ENCODE results near the gene TTC21B.

Gene TTC21B

DNA sequence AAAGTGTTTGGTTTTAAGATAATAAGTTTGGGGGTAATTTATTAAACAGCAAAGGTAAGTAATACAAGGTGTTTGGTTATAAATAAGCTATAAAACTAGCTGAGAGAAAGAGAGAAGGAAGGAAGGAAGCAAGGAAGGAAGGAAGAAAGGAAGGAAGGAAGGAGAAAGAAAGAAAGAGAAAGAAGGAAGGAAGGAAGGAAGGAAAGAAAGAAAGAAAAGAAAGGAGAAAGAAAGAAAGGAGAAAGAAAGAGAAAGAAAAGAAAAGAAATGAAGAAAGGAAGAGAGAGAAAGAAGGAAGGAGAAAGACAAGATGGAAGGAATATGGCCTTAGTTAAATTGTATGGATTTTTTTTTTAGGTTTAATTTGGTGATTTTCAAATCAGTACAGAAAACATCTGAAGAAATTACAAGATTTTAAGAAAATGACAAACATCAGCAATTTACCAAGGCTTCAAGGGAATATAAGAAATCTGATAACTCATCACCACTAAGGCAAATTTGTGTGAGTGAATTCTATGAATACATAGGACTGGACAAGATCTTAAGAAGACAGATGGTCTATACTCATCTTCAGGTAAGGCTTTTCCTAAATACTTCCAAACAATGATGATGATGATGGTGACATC, 113.1 kb downstream of the TTC21B start:
- in situ Hi-C loops (cut with MboI; ENCODE audit: low sequenced_read_pairs), result no loop called here

DNA sequence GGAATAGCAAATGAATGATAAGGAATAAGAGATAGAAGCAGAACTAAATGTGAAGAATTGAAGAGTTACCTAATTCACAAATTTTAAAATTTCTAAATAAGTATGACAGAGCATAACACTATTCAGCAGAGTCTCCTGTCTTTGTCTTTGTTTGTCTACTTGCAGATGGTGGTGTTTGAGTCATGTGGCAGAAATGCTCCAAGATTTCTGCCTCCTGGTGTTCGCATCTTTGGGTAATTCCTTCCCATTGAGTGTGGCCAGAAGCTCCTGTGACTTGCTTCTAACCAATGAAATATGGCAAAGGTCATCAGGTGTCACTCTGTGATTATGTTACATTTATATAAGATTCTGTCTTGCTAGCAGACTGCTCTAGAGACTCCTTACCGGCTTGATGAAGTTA, 114.0 kb downstream of the TTC21B start:
- in situ Hi-C loops (cut with MboI; ENCODE audit: low sequenced_read_pairs), result no loop called here

DNA sequence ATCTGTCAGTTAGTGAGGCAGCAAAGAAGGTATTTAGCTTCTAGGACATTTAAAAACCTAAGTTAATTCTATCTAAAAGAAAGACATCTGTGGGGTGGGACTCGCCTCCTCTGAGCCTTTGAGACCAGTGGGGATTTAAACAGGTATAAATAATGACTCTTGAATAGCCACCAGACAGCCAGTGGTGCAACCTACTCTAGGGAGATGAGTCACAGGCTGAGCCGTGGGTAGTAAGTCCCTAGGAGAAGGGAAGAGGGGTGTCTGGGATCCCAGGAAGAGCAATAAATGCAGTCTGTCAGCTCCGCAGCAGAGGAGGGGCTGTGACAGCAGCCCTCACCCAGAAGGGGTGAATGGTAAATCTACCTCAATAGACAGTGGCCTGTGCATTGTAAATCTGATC, 116.5 kb downstream of the TTC21B start:
- in situ Hi-C loops (cut with MboI; ENCODE audit: low sequenced_read_pairs), result no loop called here

DNA sequence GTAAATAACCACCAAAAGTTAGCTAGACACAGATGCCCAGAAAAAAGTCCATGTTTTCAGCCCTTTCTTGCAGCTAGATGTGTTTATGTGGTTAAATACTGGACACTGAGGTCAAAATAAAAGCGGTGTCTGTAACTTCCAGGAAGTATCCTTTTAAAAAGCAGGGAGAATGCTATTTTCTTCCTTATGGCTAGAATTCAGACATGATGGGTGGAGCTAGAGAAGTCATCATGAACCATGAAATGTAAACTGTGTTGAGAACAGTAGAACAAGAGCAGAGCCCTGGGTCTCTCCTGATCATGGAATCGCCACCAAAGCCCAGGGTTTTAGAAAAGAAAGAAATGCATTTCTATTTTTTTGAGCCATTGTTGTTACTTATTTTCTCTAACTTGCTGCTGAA, 118.2 kb downstream of the TTC21B start:
- in situ Hi-C loops (cut with MboI; ENCODE audit: low sequenced_read_pairs), result no loop called here

DNA sequence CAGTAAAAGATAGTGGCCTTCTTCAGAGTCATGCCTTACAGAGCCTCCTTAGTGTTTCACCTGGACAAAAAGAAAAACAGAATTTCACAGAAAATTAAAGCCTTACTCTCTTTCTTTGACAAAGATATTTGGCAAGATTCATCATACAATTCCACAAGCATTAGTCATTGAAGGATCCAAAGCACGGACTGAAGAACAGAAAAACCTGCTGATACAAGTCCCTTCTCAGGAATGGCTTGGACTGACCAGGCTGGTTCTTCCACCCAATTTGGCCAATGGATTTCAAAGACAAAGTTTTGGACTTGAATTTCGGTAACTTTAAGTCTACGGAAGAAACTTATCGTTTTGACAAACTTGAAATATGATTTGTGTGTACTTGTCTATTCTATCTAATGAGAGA, 120.4 kb downstream of the TTC21B start:
- in situ Hi-C loops (cut with MboI; ENCODE audit: low sequenced_read_pairs), result no loop called here

DNA sequence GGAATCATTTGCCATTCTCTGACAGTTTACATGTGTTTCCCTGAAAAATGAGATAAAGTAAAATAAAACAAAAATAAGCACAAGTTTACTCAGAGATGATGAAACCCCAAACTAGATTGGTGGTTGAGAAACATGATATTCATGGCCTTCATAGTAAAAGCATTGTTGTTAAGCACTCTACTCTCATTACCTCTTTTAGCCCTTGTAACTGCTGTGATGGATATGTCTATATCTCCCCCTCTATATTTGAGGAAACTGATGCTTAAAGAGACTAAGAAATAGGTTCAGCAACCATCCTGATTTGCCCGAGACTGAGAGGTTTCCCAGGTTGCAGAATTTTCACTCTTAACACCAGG, 125.7 kb downstream of the TTC21B start:
- in situ Hi-C loops (cut with MboI; ENCODE audit: low sequenced_read_pairs), result no loop called here

DNA sequence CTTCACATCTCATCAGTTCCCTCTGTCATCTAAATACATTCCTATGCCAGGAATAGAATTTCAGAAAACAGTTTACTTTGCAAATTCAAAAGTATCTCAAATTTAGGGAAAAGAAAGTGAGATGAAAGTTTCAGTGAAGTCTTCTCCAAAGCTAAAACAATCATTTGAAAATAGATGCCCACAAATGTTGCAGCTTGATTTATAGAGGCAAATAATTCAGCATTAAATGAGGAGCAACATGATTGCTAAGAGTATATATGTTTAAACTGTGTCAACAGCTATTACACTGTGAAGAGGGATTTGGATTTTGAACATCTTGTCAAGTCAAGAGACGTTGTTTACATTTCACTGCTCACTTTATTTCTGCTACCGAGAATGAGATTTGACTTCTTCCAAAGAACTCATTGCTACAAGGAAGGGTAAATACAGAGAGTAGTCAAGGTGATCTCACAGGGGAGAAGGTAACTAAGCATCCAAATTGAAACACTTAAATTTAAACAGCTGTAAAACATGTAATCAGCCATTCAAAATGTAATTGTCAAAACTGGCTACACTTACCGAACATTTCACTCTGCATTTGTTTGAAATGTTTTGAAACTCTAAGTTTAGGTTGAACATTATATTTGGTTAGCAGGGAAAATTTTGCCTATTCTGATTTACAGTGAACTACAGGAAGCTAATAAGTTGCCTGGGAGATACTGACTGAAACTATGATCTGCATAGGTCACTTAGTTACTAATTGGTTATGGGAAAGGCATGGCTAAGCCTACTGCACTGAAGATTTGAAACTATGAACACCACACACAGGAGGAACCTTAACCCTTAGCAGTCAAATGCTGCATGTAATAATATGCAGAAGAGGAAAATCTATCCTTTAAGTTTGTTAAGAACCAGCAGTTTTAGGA, 126.3 kb downstream of the TTC21B start:
- in situ Hi-C loops (cut with MboI; ENCODE audit: low sequenced_read_pairs), result no loop called here

DNA sequence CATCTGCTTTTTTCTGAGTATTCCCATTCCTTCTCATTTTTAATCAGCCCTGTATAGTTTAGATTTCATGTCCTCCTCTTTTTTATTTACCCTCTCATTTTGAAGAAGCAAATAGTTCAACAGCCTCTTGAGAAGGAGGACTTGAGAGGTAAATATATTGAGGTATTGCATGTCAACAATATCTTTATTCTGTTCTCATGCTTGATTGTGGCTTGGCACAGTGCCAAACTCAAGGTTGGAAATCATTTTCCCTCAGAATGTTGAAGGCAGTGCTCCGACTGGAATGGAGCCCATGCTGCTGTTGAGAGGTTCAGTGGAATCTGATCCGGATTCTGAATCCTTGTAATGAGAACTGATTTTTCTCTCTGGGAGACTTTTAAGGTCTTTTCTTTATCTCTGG, 128.5 kb downstream of the TTC21B start:
- in situ Hi-C loops (cut with MboI; ENCODE audit: low sequenced_read_pairs), result no loop called here
